Subcutaneous adipose tissue (tissue), 4 donors: ENCODE results near the gene ADGB. TPM values are rescaled to one million over a fixed set of nuclear protein-coding genes. Genes with fewer than 3 reads are reported as not detected.

Experiments used
- total RNA-seq, 4 donors: library from RNA; depleted of rRNA; stranded (reverse); fragments of >200 nt; gene quantifications; one replicate each; pipeline ENCODE4 v1.1.0, GENCODE V29; 2016
- TF ChIP-seq, protein P1 (sequence below): fragments of 450-650 bp; IDR thresholded peaks from one replicate; pipeline ENCODE4 v1.5.1; 2016; ENCODE audit warnings: low read depth, mild to moderate bottlenecking, control low read depth, antibody characterized with exemption, moderate library complexity

ADGB gene
- total RNA-seq, 4 donors from 2014 or later, result not detected

DNA sequence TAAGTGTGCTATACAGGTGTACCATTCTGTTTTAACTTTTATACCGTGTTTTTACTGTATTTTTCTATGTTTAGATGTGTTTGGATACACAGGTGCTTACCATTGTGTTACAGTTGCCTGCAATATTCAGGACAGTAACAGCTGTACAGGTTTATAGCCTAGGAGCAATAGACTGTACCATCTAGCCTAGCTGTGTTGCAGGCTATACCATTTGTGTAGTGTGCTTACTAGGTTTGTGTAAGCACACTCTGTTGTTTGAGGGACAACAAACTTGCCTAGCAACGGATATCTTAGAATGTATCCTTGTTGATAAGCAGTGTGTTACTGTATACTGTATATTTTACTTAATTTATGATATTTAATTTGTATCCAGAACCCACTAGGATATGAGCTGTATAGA lies 35.2 kb downstream of the ADGB start:
- TF ChIP-seq, protein P1, sequence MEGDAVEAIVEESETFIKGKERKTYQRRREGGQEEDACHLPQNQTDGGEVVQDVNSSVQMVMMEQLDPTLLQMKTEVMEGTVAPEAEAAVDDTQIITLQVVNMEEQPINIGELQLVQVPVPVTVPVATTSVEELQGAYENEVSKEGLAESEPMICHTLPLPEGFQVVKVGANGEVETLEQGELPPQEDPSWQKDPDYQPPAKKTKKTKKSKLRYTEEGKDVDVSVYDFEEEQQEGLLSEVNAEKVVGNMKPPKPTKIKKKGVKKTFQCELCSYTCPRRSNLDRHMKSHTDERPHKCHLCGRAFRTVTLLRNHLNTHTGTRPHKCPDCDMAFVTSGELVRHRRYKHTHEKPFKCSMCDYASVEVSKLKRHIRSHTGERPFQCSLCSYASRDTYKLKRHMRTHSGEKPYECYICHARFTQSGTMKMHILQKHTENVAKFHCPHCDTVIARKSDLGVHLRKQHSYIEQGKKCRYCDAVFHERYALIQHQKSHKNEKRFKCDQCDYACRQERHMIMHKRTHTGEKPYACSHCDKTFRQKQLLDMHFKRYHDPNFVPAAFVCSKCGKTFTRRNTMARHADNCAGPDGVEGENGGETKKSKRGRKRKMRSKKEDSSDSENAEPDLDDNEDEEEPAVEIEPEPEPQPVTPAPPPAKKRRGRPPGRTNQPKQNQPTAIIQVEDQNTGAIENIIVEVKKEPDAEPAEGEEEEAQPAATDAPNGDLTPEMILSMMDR, result no peak

DNA sequence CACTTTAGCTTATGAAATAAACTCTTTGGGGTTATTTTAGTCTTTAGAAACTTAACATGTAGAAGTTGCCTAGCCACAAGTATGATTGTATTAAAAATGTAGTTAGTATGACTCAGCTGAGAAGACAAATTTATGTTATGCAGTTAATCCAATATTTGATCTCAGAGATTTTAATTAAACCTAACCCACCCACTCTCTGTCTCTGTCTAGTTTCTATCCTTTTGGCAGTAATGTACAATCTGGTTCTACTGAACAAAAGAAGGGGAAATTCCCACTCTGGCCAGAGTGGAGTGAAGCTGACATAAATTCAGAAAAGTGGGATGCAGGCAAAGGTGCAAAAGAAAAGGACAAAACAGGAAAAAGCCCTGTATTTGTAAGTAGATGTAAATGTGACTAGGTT lies 36.4 kb downstream of the ADGB start:
- TF ChIP-seq, protein P1, result no peak

DNA sequence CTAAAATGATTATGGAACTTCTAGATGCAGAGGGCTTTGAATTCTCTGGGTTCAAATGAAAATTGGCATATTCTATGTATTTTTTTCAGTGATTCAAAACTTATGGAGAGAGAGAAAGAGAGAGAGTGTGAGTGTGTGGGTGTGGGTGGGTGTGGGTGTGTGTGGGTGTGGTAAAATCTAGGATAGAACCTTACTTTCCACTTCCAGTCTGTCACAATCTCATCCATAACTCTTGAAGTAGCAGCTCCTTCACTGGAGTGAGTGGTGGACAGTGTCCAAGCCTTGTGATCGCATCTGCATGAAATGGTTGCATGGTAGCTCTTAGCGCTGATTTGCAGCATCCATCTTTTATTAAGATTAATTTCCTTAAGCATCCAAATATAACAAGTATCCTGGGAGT lies 37.7 kb downstream of the ADGB start:
- TF ChIP-seq, protein P1, result no peak

DNA sequence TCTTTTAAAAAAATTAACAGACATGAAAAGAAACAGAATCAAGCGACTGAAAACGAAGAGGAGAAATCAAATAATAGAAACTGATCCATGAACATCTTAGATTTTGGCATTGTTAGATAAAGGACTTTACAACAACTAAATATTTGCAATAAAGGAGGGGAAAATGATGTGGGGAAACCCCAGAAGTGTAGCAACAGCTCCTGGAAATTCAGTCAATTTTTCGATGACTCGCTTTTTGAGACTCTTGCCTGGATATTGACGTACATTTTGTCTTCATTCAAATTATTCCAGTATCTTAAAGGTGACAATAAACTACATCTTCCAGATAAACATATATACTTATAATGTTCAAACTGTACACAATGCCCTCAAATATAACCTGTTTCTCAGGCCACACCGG lies 44.1 kb downstream of the ADGB start:
- TF ChIP-seq, protein P1, result no peak

DNA sequence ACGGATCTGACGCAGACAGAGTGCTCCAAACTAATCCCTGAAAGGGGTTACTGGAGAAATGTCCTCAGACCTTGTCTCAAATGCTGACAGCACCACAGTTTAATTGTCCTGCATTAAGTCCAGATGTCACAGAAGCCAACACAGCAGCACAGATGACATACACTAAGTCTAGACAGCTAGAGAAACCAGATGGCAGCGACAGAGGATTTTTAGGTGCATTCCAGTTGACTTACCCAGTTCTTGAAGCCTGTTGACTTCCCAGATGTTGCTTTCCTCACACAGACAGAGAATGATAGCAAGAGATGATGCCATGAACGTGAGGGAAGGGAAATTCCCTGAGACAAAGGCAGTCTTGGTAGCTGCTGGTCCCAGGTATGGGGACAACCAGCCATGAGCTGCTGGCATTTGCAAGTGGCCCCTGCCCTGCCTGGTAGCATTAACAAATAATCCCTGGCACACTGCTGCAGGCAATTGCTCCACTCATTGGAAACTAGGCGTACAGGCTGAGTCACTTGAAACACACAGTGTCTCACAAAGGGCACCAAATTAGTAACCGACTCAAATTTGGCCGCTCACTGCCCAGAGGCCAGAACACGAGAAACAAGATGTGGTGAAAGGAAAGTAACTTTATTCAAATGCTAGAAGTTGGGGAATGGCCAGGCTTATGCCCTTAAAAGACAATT lies 52.2 kb downstream of the ADGB start:
- TF ChIP-seq, protein P1, result no peak

DNA sequence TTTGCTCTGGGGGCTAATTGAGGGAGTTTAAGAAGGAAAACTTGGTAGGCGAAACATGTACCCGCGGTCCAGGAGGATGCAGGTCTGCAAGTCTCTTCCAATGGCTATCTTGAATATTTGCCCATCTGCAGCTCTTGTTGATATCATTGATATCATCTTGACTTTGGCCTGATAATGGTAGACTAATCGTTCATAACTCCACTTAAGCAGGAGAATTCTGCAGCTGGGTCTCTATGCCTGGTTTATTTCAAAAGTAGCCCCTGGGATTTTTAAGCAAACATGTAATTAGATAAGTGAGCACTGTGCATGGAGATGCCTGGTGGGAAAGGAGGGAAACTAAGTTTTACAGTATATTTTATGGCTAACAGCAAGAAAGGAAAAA lies 52.7 kb downstream of the ADGB start:
- TF ChIP-seq, protein P1, result no peak

DNA sequence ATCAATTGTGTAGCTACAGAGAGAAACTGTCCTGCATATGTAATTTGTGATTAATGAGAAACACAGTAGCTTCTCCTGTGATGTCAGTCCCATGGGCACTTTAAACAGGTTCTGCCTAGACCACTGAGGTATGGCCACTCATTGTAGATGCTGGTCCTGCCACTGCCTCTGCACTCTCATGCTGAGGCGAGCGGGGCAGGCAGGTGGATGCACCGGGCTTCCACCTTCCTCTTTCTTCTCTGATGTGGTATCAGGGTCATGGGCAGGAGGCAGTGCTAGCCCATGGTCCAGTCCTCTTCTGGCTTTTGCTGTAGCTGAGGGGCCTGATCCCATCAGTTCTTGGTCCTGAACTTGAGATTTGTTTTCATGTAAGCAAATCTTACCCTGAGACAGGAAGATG lies 58.7 kb downstream of the ADGB start:
- TF ChIP-seq, protein P1, result no peak
